HG03135 (cell line): ENCODE results near the gene SCARF2.
"Not testable (repeated sequence)": the region's sequence is repeated elsewhere in the genome, so short reads cannot be mapped to it uniquely, and the experiment has no call there.

Experiments used
- ATAC-seq: cut with Tn5 transposase; IDR thresholded peaks from one replicate; pipeline ENCODE4 v1.9.1; 2021; ENCODE audit warnings: mild to moderate bottlenecking, moderate library complexity; ENCODE audit not compliant: unreplicated experiment

SCARF2 gene, protein sequence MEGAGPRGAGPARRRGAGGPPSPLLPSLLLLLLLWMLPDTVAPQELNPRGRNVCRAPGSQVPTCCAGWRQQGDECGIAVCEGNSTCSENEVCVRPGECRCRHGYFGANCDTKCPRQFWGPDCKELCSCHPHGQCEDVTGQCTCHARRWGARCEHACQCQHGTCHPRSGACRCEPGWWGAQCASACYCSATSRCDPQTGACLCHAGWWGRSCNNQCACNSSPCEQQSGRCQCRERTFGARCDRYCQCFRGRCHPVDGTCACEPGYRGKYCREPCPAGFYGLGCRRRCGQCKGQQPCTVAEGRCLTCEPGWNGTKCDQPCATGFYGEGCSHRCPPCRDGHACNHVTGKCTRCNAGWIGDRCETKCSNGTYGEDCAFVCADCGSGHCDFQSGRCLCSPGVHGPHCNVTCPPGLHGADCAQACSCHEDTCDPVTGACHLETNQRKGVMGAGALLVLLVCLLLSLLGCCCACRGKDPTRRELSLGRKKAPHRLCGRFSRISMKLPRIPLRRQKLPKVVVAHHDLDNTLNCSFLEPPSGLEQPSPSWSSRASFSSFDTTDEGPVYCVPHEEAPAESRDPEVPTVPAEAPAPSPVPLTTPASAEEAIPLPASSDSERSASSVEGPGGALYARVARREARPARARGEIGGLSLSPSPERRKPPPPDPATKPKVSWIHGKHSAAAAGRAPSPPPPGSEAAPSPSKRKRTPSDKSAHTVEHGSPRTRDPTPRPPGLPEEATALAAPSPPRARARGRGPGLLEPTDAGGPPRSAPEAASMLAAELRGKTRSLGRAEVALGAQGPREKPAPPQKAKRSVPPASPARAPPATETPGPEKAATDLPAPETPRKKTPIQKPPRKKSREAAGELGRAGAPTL

DNA sequence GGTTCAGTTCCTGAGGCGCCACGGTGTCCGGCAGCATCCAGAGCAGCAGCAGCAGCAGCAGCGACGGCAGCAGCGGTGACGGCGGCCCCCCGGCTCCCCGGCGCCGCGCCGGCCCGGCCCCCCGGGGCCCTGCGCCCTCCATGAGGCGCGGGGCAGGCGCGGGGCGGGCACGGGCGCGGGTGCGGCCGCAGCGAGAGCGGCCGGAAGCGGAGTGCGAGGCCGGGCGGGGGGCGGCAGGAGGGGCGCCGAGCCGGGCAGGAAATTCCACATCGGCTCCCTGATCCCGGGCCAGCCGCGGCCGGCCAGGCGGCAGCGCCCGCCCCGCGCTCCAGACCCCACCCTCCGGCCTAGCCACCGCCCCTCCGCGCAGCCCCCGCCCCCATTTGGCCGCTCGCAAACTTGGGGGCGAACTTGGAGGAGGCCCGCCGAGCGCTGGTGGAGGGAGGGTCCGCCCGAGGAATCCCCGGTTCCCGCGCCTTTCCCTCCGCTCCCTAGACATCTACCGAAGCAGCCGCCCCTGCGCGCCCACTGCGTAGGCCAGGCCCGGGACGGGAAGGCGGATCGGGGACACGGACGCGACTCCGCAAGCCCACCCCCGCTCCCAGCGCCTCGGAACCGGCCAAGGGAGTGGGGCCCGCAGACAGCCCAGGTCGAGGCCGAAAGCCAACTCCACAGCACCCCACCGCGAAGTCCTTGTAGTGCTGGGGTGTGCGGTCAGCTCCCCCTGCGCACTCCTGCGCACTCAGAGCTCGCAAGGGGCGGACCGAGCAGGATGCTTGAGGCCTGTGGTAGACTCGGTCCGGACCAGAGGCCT is at the start of gene SCARF2:
Gene SCARF2, minus strand, starts transcription at position 213 of the 814 bp plus-strand sequence. Its CDS starts 71 bp downstream, at position 142.
- ATAC-seq = no peak

DNA sequence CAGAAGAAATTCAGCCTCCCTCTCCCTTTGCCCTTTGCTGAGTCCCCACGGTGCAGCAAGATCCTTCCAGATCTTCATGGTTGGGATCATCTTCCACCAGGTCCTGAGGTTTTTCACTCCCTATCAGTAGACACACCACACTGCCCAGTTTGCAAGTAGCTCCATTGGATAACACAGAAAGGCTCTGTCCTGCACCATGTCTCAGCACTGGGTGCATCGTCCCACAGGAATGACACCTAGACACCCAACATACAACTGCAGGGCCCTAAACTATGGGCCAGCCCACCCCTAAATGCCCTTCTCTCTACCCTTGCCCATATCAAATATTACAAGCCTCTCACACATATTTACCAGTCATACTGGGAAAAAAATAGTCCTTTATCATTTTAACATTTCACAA is 48.6 kb upstream of the SCARF2 start:
- ATAC-seq = no peak

GRCh38 chr22:20484948-20485683 is 47.5 kb upstream of the SCARF2 start:
- no peak for ATAC-seq

DNA sequence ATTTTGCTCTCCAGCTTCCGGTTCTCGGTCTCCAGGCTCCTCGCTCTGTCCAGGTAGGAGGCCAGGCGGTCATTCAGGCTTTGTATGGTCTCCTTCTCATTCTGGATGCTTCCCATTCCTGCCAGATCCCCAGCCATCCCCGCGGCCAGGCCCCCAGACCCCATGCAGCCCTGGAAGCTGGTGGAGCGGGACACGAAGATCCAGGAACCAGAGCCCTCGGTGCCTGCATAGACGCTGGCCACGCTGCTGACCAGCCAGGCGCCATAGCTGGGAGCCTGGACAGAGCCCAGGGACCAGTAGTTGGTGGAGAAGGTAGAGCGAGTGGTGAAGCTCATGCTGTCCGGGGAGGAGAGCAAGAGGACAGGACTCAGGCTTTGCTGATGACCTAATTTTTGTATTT is 46.1 kb upstream of the SCARF2 start:
- ATAC-seq = no peak

- not testable (repeated sequence) for ATAC-seq
Observed at GRCh38 chr22:20483143-20483506, 45.5 kb upstream of the SCARF2 start.

DNA sequence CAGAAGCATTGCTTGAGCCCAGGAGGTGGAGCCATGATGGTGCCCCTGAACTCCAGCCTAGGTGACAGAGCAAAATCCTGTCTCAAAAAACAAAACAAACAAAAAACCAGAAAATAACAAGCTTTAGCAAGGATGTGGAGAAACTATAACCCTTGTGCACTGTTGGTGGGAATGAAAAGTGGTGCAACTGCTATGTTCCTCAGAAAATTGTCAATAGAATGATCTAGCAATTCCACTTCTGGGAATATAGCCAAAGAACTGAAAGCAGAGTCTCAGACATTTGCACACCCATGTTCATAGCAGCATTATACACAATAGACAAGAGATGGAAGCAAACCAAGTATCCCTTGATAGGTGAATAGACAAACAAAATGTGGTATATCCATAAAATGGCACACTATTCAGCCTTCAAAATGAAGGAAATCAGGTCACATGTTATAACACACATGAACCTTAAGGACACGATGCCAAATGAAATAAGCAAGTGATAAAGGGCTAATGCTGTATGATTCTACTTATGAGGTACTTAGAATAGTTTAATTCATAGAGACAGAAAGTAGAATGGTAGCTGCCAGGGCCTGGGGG is 42.1 kb upstream of the SCARF2 start:
- no peak for ATAC-seq

DNA sequence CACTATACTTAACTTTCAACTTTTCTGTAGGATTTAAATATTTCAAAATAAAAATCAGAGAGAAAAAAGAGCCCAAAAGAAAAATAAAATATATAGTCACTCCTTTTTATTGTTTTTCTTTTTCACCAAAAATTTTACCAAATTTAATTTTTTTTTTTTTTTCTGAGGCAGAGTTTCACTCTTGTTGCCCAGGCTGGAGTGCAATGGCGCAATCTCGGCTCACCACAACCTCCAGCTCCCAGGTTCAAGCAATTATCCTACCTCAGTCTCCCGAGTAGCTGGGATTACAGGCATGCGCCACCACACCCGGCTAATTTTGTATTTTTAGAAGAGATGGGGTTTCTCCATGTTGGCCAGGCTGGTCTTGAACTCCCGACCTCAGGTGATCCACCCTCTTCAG is 40.4 kb upstream of the SCARF2 start:
- not testable (repeated sequence) for ATAC-seq

DNA sequence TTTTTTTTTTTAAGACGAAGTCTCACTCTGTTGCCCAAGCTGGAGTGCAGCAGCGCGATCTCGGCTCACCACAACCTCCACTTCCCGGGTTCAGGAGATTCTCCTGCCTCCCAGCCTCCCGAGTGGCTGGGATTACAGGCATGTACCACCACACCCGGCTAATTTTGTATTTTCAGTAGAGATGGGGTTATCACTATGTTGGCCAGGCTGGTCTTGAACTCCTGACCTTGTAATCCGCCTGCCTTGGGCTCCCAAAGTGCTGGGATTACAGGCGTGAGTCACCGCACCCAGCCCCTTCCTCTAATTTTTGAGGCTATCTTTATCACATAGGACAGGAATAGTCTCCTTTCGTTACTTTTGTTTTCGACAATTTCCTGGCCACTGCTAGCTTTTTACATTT is 37.9 kb upstream of the SCARF2 start:
- ATAC-seq = not testable (repeated sequence)

DNA sequence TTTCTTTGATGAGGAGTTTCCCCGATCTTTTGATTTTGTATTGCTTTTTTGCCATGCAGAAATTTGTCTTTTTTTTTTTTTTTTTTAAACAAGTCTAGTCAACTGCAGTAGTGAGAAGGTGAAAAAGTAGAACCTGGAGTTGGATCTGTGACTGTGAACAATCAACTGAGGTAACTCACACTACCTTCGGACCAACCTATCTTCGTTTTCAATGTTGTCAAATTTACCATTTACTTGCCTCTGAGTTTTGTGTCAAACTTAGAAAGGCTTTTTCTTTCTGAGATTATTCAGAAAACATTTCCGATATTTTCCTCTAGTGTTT is 37.5 kb upstream of the SCARF2 start:
- ATAC-seq = no peak

DNA sequence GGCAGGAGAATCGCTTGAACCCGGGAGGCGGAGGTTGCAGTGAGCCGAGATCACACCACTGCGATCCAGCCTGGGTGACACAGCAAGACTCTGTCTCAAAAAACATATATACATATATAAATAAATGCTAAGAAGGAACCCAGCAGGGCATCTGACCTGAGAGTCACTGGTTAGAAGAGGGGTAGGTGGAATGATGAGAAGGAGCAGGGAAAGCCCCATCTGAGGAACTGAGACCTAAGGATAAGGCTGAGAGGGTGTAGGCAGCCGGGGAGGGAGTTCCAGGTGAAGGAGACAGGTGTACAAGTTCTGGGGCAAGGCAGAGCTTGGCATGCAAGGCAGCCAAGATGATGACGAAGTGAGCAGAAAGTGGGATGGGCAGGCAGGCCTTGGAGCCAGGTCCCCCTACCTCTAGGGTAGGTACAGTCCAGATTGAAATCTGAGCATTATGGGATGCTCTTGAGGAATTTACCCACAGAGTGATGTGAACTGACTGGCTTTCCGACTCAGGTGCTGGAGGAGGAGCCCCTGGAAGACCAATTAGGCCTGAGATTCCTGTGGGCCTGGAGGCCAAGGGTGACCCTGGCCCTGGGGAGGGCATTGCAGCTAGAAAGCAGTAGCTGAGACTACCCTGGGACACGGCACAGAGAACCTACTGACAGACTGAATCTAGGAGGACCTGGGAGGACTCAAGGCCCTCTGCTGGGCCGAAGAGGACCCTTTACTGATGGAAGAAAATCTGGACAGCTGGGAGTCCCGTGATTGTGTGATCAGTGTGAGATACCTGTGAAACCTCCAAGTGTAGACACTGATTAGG is 35.2 kb upstream of the SCARF2 start:
- ATAC-seq = no peak

- no peak for ATAC-seq
Observed at GRCh38 chr22:20471126-20471833, 33.7 kb upstream of the SCARF2 start.

DNA sequence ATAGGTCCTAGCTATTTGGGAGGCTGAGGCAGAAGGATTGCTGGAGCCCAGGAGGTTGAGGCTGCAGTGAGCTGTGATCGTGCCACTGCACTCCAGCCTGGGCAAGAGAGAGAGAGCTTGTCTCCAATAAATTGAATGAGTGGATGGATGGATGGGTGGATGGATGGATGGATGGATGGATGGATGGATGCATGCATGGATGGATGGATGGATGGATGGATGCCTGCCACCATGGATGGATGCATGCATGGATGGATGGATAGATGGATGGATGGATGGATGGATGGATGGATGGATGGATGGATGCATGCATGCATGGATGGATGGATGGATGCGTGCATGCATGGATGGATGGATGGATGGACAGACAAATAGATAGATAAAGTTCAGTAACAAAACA is 32.9 kb upstream of the SCARF2 start:
- ATAC-seq = not testable (repeated sequence)

GRCh38 chr22:20469110-20469868 is 31.7 kb upstream of the SCARF2 start:
- ATAC-seq = no peak

DNA sequence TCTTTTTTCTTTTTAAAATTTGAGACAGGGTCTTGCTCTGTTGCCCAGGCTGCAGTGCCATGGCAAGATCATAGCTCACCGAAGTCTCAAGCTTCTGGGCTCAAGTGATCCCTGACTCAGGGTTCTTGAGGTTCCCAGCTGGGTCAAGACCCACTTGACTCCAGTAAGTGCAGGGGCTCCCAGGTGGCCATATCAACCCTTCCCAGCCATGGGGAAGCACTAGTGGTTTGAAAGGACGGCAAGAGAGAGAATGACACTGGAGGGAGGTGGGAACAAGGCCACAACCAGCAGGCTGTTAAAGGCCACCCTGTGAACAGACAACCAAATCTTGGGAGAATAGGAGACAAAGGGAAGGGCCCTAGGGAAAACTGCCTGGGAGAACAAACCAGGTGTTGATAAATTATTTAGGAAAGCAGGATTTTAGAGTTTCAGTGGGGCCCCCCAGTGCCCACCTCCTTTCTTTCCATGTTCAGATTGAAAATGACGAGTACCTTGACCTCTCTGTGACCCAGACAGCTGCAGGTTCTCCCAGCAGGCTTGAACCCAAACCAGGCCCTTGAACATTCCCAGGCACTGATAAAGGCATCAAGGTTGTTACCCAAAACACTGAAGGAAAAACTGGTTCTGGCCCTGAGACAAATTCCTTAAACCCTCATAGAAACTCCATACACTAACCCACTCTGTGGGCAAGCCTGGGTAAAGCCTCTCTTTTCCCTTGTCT is 29.2 kb upstream of the SCARF2 start:
- ATAC-seq = no peak

DNA sequence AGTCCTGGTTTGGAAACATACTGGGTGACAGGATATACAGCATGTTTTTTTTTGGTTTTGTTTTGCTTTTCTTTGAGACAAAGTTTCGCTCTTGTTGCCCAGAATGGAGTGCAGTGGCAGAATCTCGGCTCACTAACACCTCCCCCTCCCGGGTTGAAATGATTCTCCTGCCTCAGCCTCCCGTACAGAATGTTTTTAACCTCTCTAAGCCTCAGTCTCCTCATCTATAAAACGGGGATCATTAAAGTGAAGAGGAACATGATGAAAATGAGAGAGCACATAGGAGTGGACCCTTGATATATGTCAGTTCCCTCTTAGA is 28.1 kb upstream of the SCARF2 start:
- ATAC-seq = no peak

- no peak for ATAC-seq
Observed at GRCh38 chr22:20464912-20465758, 27.5 kb upstream of the SCARF2 start.
